Cerebellar cortex (tissue), 1 donor: ENCODE results near the gene C17orf78.
"Not testable (repeated sequence)": the region's sequence is repeated elsewhere in the genome, so short reads cannot be mapped to it uniquely, and the experiment has no call there.

Experiments
- DNase-seq: peaks from one replicate; pipeline ENCODE4 v3.0.0-alpha.2; 2015; ENCODE audit warnings: low spot score

C17orf78 gene

DNA sequence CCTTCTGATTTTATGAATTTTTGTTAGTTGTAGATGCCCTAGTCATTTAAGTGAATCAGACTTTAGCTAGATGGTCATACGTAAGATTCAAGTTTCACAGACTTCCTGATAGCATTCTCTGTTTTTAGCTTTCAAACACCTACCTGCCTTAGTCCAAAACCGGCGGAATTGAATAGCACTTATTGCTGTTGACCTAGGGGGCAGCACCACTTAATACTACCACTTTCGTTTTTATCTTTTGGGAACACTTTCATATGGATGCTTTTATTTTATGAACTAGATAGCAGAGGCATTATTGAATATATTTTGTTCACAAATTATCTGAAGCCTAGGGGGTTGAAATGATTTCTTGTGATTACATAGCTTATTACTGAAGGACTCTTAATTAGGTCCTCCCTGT is 62.4 kb downstream of the C17orf78 start:
- DNase-seq = no peak

DNA sequence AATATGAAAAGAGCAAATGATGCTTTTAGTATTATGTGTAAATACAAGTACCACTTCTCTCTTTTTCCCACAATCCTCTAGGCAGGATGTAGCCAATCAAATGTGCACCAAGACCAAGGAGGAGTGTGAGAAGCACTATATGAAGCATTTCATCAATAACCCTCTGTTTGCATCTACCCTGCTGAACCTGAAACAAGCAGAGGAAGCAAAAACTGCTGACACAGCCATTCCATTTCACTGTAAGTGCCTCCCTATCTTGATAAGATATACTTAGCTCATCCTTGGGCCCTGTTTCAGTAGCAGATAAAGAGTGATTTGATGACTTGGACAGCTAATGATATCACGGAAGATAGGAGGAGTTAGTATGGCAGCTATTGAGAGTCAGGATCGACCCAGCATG is 64.6 kb downstream of the C17orf78 start:
- no peak for DNase-seq

GRCh38 chr17:37441369-37442014 is 65.7 kb downstream of the C17orf78 start:
- not testable (repeated sequence) for DNase-seq
